ENCODE results near the gene FRY.
"Not testable (repeated sequence)": the region's sequence is repeated elsewhere in the genome, so short reads cannot be mapped to it uniquely, and the experiment has no call there.

Gene FRY

DNA sequence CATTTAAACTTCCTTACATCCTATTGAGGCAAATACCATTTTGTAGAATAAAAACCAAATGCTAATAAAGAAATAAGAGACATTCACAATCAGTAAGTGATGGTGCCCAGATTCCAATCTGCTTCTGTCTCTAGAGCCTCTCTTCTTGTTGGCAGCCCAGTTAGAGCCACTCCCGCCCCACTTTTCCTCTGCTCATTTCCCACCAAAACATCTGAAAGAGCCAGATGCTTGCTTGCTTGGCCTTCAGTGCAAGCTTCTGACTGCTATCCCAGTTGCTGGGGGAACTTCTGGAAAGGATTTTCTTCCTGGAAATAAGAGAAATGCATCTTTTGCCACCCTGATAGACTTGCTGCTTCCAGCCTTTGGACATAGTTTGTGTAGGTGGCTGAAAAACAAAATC is 12.9 kb downstream of the FRY start:
- DNase-seq = no peak

DNA sequence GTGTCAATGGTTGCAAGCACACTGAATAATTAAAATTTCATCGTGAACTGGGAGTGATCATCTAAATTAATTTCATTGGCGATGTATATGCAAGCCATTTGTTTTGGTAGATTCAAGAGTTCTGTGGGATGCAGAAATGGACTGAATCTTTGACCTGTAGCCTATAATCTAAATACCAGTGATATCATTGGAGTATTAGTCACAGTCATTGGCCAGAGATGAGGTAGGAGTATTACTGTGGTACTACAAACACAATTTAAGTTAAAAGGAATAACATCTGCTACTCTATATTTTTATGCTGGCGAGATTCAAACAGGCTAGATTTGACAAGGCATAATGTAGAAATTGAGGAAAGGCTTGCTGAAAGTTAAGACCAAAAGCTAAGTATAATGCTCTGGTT is 14.0 kb downstream of the FRY start:
- DNase-seq = no peak

DNA sequence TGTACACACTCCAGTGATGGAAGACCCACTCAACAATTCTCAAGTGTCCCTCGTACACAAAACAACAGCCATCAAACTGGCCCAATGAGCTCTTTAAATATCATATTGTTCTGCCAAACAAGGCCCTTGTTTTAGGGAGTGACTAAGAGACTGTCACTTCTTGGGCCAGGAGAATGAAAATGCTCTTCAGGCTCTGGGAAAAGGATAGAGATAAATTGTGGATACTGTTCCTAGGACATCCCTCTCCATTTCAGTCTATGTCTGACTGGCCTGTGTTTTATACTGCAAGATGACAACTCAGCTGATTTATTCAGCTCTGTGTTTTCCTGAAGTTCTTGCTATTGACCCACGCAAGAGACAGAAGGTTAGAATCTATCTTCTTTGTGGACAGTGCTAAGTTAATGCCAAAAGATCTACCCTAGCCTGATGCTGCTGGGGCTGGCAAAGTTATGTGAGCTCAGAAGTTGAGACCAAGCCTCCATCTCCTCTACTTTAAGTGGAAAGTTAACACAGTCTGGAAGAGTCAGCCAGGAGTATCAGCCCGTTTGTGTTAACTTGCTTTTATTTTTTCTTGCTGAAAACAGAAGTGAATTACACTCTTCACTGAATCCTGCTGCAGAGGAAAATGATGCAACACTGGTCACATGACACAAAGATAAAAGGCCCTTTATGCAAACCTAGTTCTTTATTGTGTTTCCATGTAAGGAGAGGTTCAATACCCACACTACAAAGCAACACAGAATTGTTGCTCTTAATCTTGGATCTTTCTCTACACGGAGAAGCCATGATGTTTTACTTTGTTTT is 14.6 kb downstream of the FRY start:
- DNase-seq = no peak

DNA sequence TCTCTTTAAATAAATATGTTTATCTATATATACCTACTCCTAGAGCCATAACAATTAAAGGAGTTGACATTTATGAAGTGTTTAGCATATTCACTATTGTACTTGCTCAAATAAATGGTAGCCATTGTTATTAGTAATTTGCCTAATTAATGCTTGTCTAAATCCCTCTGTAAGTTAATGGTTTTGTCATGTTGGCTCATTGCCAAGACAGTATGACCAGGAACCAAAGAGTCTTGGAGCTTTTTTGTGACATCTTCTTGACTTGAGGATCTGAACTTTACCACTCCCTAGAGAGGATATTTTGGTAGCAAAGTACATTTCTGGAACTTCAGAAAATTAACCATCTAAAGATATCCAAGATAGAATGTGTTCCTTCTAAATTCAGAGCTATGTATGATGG is 15.5 kb downstream of the FRY start:
- DNase-seq = no peak

DNA sequence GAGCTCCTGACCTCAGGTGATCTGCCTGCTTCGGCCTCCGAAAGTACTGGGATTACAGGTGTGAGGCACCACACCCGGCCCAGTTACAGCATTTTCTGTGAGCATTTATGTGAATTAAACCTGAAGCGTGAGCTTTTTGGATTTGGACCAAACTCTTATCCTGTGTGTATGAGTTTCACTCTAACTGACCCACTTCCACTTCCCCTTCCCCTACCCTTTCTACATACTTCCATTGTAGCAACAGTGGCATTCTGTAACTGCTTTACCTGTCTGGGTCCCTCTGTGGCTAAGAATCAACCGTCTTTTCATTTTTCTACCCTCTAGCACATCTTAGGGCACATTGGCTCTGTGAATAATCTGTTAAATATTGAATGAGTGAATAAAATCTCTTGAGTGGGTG is 16.2 kb downstream of the FRY start:
- no peak for DNase-seq

- DNase-seq = no peak
These were observed 17.2 kb downstream of the FRY start for GRCh38 chr13:32048816-32049215.

- DNase-seq = no peak
These were observed 19.6 kb downstream of the FRY start for GRCh38 chr13:32051156-32051555.

- DNase-seq = no peak
These were observed 24.7 kb downstream of the FRY start for GRCh38 chr13:32056316-32056715.

GRCh38 chr13:32057325-32057724 is 25.8 kb downstream of the FRY start:
- DNase-seq = not testable (repeated sequence)

DNA sequence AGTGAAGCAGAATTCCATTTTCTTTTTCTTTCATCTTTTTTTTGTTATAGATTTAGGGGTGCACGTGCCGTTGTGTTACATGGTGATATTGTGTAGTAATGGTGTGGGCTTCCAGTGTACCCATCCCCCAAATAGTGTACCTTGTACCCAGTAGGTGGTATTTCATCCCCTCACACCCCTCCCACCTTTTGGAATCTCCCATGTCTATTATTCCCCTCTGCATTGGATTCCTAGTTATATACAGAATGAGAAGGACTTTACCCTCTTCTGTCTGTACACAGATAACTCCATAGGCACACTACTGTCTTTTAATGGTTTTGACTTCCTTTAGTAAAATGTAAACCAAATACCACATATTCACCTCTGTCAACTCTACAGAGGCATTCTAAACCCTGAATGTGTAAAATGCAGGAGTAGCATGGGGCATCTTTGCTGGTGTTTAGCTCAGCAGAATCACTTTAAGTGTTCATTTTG is 28.0 kb downstream of the FRY start:
- DNase-seq = no peak

DNA sequence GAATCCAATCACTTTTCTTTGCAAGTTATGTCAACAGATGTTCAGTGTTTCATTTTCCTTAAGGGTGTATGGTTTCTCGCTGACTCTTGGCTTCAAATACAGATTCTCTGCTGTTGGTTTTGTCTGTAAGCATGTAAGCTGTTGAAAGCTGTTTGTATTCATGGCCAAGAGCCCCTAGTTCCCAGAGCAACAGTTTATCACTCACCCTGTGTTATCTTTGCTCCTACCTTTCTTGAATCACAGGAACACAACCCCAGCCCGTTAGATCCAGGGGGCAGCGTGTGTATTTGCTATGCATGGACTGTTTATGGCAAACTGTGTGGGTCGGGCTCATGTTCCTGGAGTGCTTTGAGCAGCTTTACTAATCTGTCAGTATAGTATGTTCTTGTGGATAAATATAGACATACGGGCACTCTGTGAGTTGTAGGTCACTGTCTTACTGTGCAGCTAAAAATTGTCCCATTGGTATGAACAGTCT is 28.9 kb downstream of the FRY start:
- DNase-seq = no peak

GRCh38 chr13:32063619-32064233 is 32.2 kb downstream of the FRY start:
- DNase-seq = no peak

GRCh38 chr13:32067149-32067961 is 35.8 kb downstream of the FRY start:
- no peak for DNase-seq

DNA sequence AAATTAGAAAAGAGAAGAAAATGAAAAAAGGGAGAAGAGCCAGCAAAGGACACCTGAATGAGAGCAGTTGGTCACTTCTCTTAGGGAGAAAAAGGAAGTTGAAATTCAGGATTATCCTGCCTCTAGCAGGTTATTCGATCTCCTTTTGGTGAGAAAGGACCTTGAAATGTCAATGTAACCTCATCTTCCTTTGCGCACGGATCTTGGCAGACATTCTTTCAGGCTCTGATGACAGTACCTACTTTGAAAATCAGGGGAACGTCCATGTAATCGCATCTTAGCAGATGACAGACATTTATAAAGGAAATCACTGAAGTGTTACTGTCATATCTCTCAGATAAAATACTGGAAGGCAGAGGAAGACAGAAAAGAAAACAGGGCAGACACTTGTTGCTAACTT is 36.7 kb downstream of the FRY start:
- no peak for DNase-seq

- DNase-seq = no peak
These were observed 41.7 kb downstream of the FRY start for GRCh38 chr13:32073180-32073864.

DNA sequence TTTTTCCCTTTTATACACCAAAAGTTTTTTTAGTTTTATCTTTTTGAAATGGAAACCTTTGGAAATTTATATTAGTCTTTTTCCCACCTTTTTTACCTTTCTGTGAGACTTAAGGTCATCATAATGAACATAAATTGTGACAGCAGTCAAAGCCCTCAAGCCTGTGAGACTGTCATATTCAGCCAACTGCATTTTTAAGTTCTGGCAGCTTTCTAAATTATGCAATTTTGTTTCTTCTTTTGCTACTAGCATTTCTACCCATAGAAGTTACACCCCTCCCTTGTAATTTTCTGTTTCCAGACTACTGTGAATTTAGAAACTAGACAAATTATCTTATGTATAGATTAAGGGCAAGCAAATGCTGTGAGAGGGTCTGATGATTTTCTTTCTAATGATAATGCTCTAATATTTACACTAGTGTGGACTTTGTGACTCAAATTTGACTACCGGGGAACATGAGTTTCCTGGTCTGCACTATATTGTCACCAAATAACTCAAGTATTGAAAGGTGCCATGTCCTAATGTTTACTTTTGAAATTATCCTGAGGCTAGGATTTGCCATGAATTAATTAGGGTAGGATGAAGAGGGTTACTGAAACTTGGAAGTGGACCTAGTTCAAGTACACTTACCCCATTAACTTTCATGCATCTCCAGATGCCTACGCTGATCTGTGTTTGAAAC is 43.7 kb downstream of the FRY start:
- no peak for DNase-seq

DNA sequence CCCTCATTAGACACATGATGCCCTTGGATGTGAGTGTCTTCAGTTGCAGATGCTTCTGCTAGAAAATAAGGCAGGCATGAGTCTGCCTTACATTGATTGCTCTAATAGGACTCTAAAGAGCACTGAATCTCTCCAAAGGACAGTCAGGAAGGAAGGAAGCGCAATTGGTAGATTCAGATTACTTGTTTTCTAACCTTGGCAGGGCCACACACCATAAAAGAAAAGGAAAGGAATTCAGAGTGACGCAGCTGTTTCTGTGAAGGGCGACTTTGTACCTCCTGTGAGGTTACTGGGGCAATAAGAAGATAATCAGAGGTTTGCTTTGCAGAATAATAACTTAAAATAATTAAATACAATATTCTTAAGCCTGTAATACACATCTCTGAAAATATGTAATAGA is 48.0 kb downstream of the FRY start:
- no peak for DNase-seq

GRCh38 chr13:32080328-32080744 is 48.8 kb downstream of the FRY start:
- DNase-seq = no peak

DNA sequence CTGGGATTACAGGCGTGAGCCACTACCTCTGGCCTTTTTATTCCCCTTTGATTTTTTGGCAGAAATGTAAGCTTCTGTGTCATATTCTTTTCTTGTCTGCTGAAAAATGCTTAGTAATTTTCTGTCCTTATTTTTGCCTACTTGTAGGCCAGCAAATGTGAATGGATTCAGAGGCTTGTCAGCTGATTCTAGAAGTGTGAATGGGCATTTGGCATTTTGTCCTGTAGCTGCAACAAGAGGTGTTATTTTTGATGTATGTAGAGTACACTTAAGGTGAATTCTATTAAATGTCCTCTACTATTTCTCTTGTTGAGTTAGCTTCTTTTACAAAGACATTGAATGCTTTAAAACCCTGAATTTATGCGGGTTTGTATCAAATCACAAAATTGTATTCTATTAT is 50.0 kb downstream of the FRY start:
- DNase-seq = no peak

GRCh38 chr13:32086366-32086765 is 54.8 kb downstream of the FRY start:
- no peak for DNase-seq

DNA sequence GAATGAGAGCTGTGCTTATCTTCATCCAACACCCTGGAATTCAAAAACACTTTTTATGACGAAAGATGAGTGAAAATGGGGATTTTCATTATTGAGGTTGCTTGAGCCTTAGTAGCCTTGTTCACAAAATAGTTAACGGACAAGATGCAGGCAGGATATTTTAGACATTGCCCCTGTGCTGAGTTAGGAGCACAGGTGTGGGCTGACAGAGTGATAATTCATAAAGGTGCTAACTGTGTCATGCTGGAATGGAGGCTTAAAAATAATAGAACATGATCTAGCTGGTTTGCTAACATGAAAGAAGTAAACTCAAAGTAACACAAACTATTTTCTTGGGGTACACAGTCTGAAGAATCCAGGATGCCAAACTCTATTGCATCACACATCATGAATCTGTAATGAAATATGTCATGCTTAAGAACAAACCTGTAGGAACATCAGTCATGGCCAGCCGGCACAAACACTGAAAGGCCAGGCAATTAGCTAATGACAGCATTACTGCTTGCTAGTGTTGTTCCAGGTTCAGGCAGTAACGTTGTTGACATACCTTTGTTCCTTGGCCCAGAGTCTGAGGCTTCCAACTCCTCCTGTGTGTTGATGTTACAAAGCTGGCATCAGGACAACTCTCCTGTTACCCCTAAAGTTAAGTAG is 55.3 kb downstream of the FRY start:
- DNase-seq = no peak

Data from RPMI8226 (cell line).